Activated naive CD4-positive, alpha-beta T cell treated with anti-CD3 and anti-CD28 coated beads for 36 hours (primary cell): ENCODE data around the gene JAZF1. TPM values are rescaled to one million over a fixed set of nuclear protein-coding genes. Genes with fewer than 3 reads are reported as not detected.
"Not testable (repeated sequence)": the region's sequence is repeated elsewhere in the genome, so short reads cannot be mapped to it uniquely, and the experiment has no call there.

Source experiments
- CTCF ChIA-PET: fragments of 350-600 bp; sonication (Branson Sonifier 250); formaldehyde crosslinking; loops from one replicate; lab custom pipeline; 2021; ENCODE audit warnings: antibody characterized with exemption; lab: Charles Lee
- DNase-seq: peaks from one replicate; pipeline ENCODE4 v3.0.0-alpha.2; 2020
- H3K27ac Mint-ChIP-seq: one replicate; pipeline ENCODE4 v1.8.0; 2021; ENCODE audit warnings: mild to moderate bottlenecking, mixed read lengths
- H3K27me3 Mint-ChIP-seq: one replicate; pipeline ENCODE4 v1.8.0; 2021; ENCODE audit warnings: low read depth, mixed read lengths
- H3K36me3 Mint-ChIP-seq: one replicate; pipeline ENCODE4 v1.8.0; 2021; ENCODE audit warnings: low read depth, mixed read lengths
- H3K4me1 Mint-ChIP-seq: one replicate; pipeline ENCODE4 v1.8.0; 2021; ENCODE audit warnings: low read depth, mixed read lengths
- H3K4me3 Mint-ChIP-seq: one replicate; pipeline ENCODE4 v1.8.0; 2021; ENCODE audit warnings: mild to moderate bottlenecking, moderate library complexity, mixed read lengths
- H3K9me3 Mint-ChIP-seq: one replicate; pipeline ENCODE4 v1.8.0; 2021; ENCODE audit warnings: mixed read lengths
- intact Hi-C: fragments of 100-400 bp; cut with micrococcal nuclease; formaldehyde crosslinking; loops from one replicate; pipeline ENCODE4 v1.15.1; 2023
- total RNA-seq, 2 experiments: library from RNA; stranded (reverse); gene quantifications; one replicate each; pipeline ENCODE4 v1.2.3, GENCODE V29; 2021

JAZF1 gene
- total RNA-seq, 2 experiments from 2014 or later: 3.4 to 4.7 TPM

GRCh38 chr7:28018856-28019465, 161.6 kb downstream of the JAZF1 start:
- Mint-ChIP-seq H3K4me3 (no peak overlapping the region), H3K27me3 (no peaks in the 10 kb centered on the region), H3K36me3 (peaks cover 4% of the 10 kb centered on the region), H3K27ac (no peak overlapping the region), H3K4me1 (no peaks in the 10 kb centered on the region), H3K9me3 (peaks cover 5% of the 10 kb centered on the region)
- CTCF ChIA-PET: interaction anchor here (0.8 to 2.6 kb wide), 7 partner anchors 42 to 823 kb away, joined by 3 to 14 read pairs (median 5); no protein-coding TSS in a partner anchor
- intact Hi-C loops: no loop called here
- no peak for DNase-seq

- CTCF ChIA-PET: no interaction called here
- no peak overlapping the region for H3K27ac Mint-ChIP-seq
- H3K36me3 Mint-ChIP-seq: peaks cover 4% of the 10 kb centered on the region
- H3K9me3 Mint-ChIP-seq: peaks cover 5% of the 10 kb centered on the region
- H3K27me3 Mint-ChIP-seq: no peaks in the 10 kb centered on the region
- H3K4me3 Mint-ChIP-seq: no peak overlapping the region
- no peak for DNase-seq
- intact Hi-C loops: no loop called here
- no peaks in the 10 kb centered on the region for H3K4me1 Mint-ChIP-seq
Measured at GRCh38 chr7:28018446-28018845, 162.1 kb downstream of the JAZF1 start.

GRCh38 chr7:28018020-28018419, 162.6 kb downstream of the JAZF1 start:
- no peaks in the 10 kb centered on the region for H3K4me1 Mint-ChIP-seq
- H3K4me3 Mint-ChIP-seq: no peak overlapping the region
- H3K27me3 Mint-ChIP-seq: no peaks in the 10 kb centered on the region
- no peak overlapping the region for H3K27ac Mint-ChIP-seq
- H3K9me3 Mint-ChIP-seq: peaks cover 5% of the 10 kb centered on the region
- H3K36me3 Mint-ChIP-seq: peaks cover 4% of the 10 kb centered on the region
- no peak for DNase-seq
- CTCF ChIA-PET: no interaction called here
- intact Hi-C loops: no loop called here

- no peaks in the 10 kb centered on the region for H3K27me3 Mint-ChIP-seq
- peaks cover 4% of the 10 kb centered on the region for H3K36me3 Mint-ChIP-seq
- peaks cover 5% of the 10 kb centered on the region for H3K9me3 Mint-ChIP-seq
- no peaks in the 10 kb centered on the region for H3K4me1 Mint-ChIP-seq
- CTCF ChIA-PET: interaction anchor here (0.6 kb wide), 2 partner anchors 113 to 370 kb away, joined by 3 to 4 read pairs; no protein-coding TSS in a partner anchor
- no peak for DNase-seq
- no peak overlapping the region for H3K4me3 Mint-ChIP-seq
- intact Hi-C loops: no loop called here
- no peak overlapping the region for H3K27ac Mint-ChIP-seq
Measured at GRCh38 chr7:28017372-28017771, 163.2 kb downstream of the JAZF1 start.

- H3K27me3 Mint-ChIP-seq: no peaks in the 10 kb centered on the region
- peaks cover 5% of the 10 kb centered on the region for H3K9me3 Mint-ChIP-seq
- H3K4me1 Mint-ChIP-seq: no peaks in the 10 kb centered on the region
- CTCF ChIA-PET: interaction anchor here (0.6 kb wide), 2 partner anchors 291 to 502 kb away, joined by 3 to 4 read pairs; no protein-coding TSS in a partner anchor
- DNase-seq: no peak
- intact Hi-C loops: no loop called here
- no peak overlapping the region for H3K4me3 Mint-ChIP-seq
- H3K36me3 Mint-ChIP-seq: peaks cover 4% of the 10 kb centered on the region
- no peak overlapping the region for H3K27ac Mint-ChIP-seq
Measured at GRCh38 chr7:28016297-28016696, 164.3 kb downstream of the JAZF1 start.

GRCh38 chr7:28015169-28015568, 165.4 kb downstream of the JAZF1 start:
- Mint-ChIP-seq H3K27me3 (no peaks in the 10 kb centered on the region), H3K27ac (no peak overlapping the region), H3K36me3 (peaks cover 4% of the 10 kb centered on the region), H3K4me3 (no peak overlapping the region), H3K9me3 (peaks cover 5% of the 10 kb centered on the region), H3K4me1 (no peaks in the 10 kb centered on the region)
- no peak for DNase-seq
- CTCF ChIA-PET: interaction anchor here (0.6 to 1.1 kb wide), 3 partner anchors 63 to 230 kb away, joined by 3 to 6 read pairs (median 3); no protein-coding TSS in a partner anchor
- intact Hi-C loops: no loop called here

- CTCF ChIA-PET, H3K4me1 Mint-ChIP-seq, intact Hi-C loops, H3K36me3 Mint-ChIP-seq, H3K9me3 Mint-ChIP-seq, H3K27me3 Mint-ChIP-seq, H3K4me3 Mint-ChIP-seq, H3K27ac Mint-ChIP-seq, DNase-seq: not testable (repeated sequence)
Measured at GRCh38 chr7:28014340-28014739, 166.3 kb downstream of the JAZF1 start.

- Mint-ChIP-seq H3K27ac (no peak overlapping the region), H3K9me3 (peaks cover 5% of the 10 kb centered on the region), H3K4me1 (no peaks in the 10 kb centered on the region), H3K27me3 (no peaks in the 10 kb centered on the region), H3K36me3 (peaks cover 4% of the 10 kb centered on the region), H3K4me3 (no peak overlapping the region)
- intact Hi-C loops: no loop called here
- no peak for DNase-seq
- CTCF ChIA-PET: no interaction called here
Measured at GRCh38 chr7:28013441-28013840, 167.2 kb downstream of the JAZF1 start.

- no peak for DNase-seq
- peaks cover 4% of the 10 kb centered on the region for H3K36me3 Mint-ChIP-seq
- no peak overlapping the region for H3K27ac Mint-ChIP-seq
- H3K4me1 Mint-ChIP-seq: no peaks in the 10 kb centered on the region
- intact Hi-C loops: no loop called here
- H3K4me3 Mint-ChIP-seq: no peak overlapping the region
- CTCF ChIA-PET: no interaction called here
- peaks cover 5% of the 10 kb centered on the region for H3K9me3 Mint-ChIP-seq
- H3K27me3 Mint-ChIP-seq: no peaks in the 10 kb centered on the region
Measured at GRCh38 chr7:28013019-28013418, 167.6 kb downstream of the JAZF1 start.

- no peak overlapping the region for H3K4me3 Mint-ChIP-seq
- no peak overlapping the region for H3K27ac Mint-ChIP-seq
- DNase-seq: no peak
- H3K36me3 Mint-ChIP-seq: no peaks in the 10 kb centered on the region
- intact Hi-C loops: no loop called here
- CTCF ChIA-PET: interaction anchor here (0.6 kb wide), 1 partner anchor 8 kb away, joined by 3 read pairs; no protein-coding TSS in a partner anchor
- no peaks in the 10 kb centered on the region for H3K9me3 Mint-ChIP-seq
- no peaks in the 10 kb centered on the region for H3K27me3 Mint-ChIP-seq
- peaks cover 3% of the 10 kb centered on the region for H3K4me1 Mint-ChIP-seq
Measured at GRCh38 chr7:28008911-28009310, 171.7 kb downstream of the JAZF1 start.

- peaks cover 3% of the 10 kb centered on the region for H3K4me1 Mint-ChIP-seq
- intact Hi-C loops: no loop called here
- H3K4me3 Mint-ChIP-seq: no peak overlapping the region
- CTCF ChIA-PET: no interaction called here
- H3K27me3 Mint-ChIP-seq: no peaks in the 10 kb centered on the region
- no peak overlapping the region for H3K27ac Mint-ChIP-seq
- DNase-seq: no peak
- H3K9me3 Mint-ChIP-seq: no peaks in the 10 kb centered on the region
- H3K36me3 Mint-ChIP-seq: no peaks in the 10 kb centered on the region
Measured at GRCh38 chr7:28008171-28008570, 172.4 kb downstream of the JAZF1 start.

- intact Hi-C loops: no loop called here
- H3K36me3 Mint-ChIP-seq: no peaks in the 10 kb centered on the region
- no peak overlapping the region for H3K27ac Mint-ChIP-seq
- no peak overlapping the region for H3K4me3 Mint-ChIP-seq
- no peaks in the 10 kb centered on the region for H3K27me3 Mint-ChIP-seq
- CTCF ChIA-PET: no interaction called here
- H3K9me3 Mint-ChIP-seq: no peaks in the 10 kb centered on the region
- H3K4me1 Mint-ChIP-seq: peaks cover 3% of the 10 kb centered on the region
- no peak for DNase-seq
Measured at GRCh38 chr7:28006491-28006890, 174.1 kb downstream of the JAZF1 start.

GRCh38 chr7:28005847-28006231, 174.8 kb downstream of the JAZF1 start:
- no peak for DNase-seq
- no peak overlapping the region for H3K4me3 Mint-ChIP-seq
- H3K4me1 Mint-ChIP-seq: peaks cover 3% of the 10 kb centered on the region
- no peaks in the 10 kb centered on the region for H3K27me3 Mint-ChIP-seq
- H3K36me3 Mint-ChIP-seq: no peaks in the 10 kb centered on the region
- no peaks in the 10 kb centered on the region for H3K9me3 Mint-ChIP-seq
- no peak overlapping the region for H3K27ac Mint-ChIP-seq
- intact Hi-C loops: no loop called here
- CTCF ChIA-PET: interaction anchor here (0.7 kb wide), 1 partner anchor 91 kb away, joined by 6 read pairs; no protein-coding TSS in a partner anchor
